K562 (cell line): ENCODE measurements around the gene LTBP4. TPM values are rescaled to one million over a fixed set of nuclear protein-coding genes. Genes with fewer than 3 reads are reported as not detected.

ENCODE experiments used
- BRCA1 ChIP-seq, 2 experiments: fragments of 450-650 bp in 1 of 2; sonication (generic) in 1 of 2; formaldehyde crosslinking in 1 of 2; IDR thresholded peaks; 2 replicates each; pipeline versions ENCODE4 v1.5.0 to v1.6.1; 2017 to 2020; ENCODE audit warnings: mild to moderate bottlenecking in 1 of 2, missing genetic modification reagents in 1 of 2
- BRF2 ChIP-seq: IDR thresholded peaks from 3 replicates; pipeline ENCODE4 v1.6.1; 2011; ENCODE audit warnings: borderline replicate concordance, mild to moderate bottlenecking; ENCODE audit not compliant: insufficient read length, insufficient read depth
- CREB5 ChIP-seq: fragments of 250-450 bp; sonication (Bioruptor Pico); IDR thresholded peaks from 2 replicates; pipeline ENCODE4 v1.5.0; 2020; ENCODE audit warnings: mild to moderate bottlenecking
- FOXJ3 ChIP-seq: sonication (generic); formaldehyde crosslinking; IDR thresholded peaks from 2 replicates; pipeline ENCODE4 v1.4.0; 2020; ENCODE audit warnings: mild to moderate bottlenecking, missing genetic modification reagents
- LARP7 ChIP-seq: fragments of 450-650 bp; IDR thresholded peaks from 2 replicates; pipeline ENCODE4 v1.6.1; 2016
- NKRF ChIP-seq: fragments of 450-650 bp; IDR thresholded peaks from 2 replicates; pipeline ENCODE4 v1.6.1; 2016; ENCODE audit warnings: borderline replicate concordance
- SETDB1 ChIP-seq: IDR thresholded peaks from one replicate; pipeline ENCODE4 v1.6.1; 2012; ENCODE audit warnings: low read length, control low read depth, inconsistent platforms
- ZBTB43 ChIP-seq: sonication (generic); formaldehyde crosslinking; IDR thresholded peaks from 2 replicates; pipeline ENCODE4 v1.8.0; 2023; ENCODE audit warnings: mild to moderate bottlenecking, missing genetic modification reagents
- ZFP30 ChIP-seq: fragments of 250-450 bp; sonication (Bioruptor Pico); IDR thresholded peaks from 2 replicates; pipeline ENCODE4 v1.8.0; 2022; ENCODE audit warnings: moderate library complexity, mild to moderate bottlenecking, inconsistent platforms, borderline replicate concordance
- ZNF212 ChIP-seq: fragments of 450-650 bp; formaldehyde crosslinking; IDR thresholded peaks from 2 replicates; pipeline ENCODE4 v1.4.0; 2020; ENCODE audit warnings: mild to moderate bottlenecking
- ZNF280A ChIP-seq: fragments of 450-650 bp; IDR thresholded peaks from 2 replicates; pipeline ENCODE4 v1.6.1; 2018; ENCODE audit warnings: mild to moderate bottlenecking, low read depth; ENCODE audit not compliant: partially characterized antibody
- ZNF740 ChIP-seq, 3 experiments: fragments of 200-800 bp in 1 of 3; sonication (Bioruptor generic) in 1 of 3; sonication (generic) in 1 of 3; formaldehyde crosslinking in 1 of 3; IDR thresholded peaks; 2 replicates each; pipeline versions ENCODE4 v1.6.1 to v1.8.0; 2016 to 2022; ENCODE audit warnings: mild to moderate bottlenecking in 2 of 3, missing compliant biosample characterization in 2 of 3, missing genetic modification characterization in 2 of 3, missing genetic modification reagents in 1 of 3
- ZSCAN32 ChIP-seq: fragments of 450-650 bp; formaldehyde crosslinking; IDR thresholded peaks from 2 replicates; pipeline ENCODE4 v1.4.0; 2020; ENCODE audit warnings: mild to moderate bottlenecking, moderate library complexity
- polyA plus RNA-seq, 8 experiments: library from polyadenylated mRNA; depleted of rRNA in 4 of 8; stranded (reverse) in 5 of 8; unstranded in 3 of 8; fragments of >200 nt; fragmentation: Nextera tagmentation in 2 of 8; fragmentation: Illumina TruSeq in 1 of 8; extraction: Ambion mirVana in 2 of 8; extraction: Trizol in 1 of 8; gene quantifications; 2 replicates each; pipeline versions ENCODE4 v1.2.1 to v1.2.3, GENCODE V29; 2011 to 2014; ENCODE audit warnings: inconsistent platforms in 1 of 8, missing spikeins in 1 of 8
- total RNA-seq, 7 experiments: library from RNA; depleted of rRNA in 6 of 7; stranded (reverse); fragments of >200 nt in 6 of 7; fragmentation: Illumina TruSeq in 2 of 7; extraction: Trizol in 2 of 7; gene quantifications; 2 replicates each; pipeline versions ENCODE4 v1.2.1 to v1.2.3, GENCODE V29; 2011 to 2021; ENCODE audit warnings: low replicate concordance in 1 of 7

Gene LTBP4
- total and polyA plus RNA-seq, 9 of the 15 experiments (the other 6 are each of a cell fraction or from before 2014, with no cell fraction given) = 0.35 to 160 (median 31.6) TPM

- TF ChIP-seq BRF2 = no peak
- TF ChIP-seq BRCA1 (IDR thresholded peaks at IDR 0.05) = no peak
- TF ChIP-seq BRCA1 (CRISPR knock-in tag; IDR thresholded peaks at IDR 0.05) = no peak
- TF ChIP-seq SETDB1 = no peak
- no peak for TF ChIP-seq ZBTB43 (CRISPR knock-in tag)
- no peak for TF ChIP-seq ZFP30 (CRISPR knock-in tag)
- no peak for TF ChIP-seq ZNF212
- no peak for TF ChIP-seq ZNF740 (CRISPR knock-in tag; IDR thresholded peaks at IDR 0.05)
- no peak for TF ChIP-seq ZNF740 (tag; IDR thresholded peaks at IDR 0.05)
- TF ChIP-seq ZSCAN32 (CRISPR knock-in tag) = no peak
- no peak for TF ChIP-seq FOXJ3 (CRISPR knock-in tag)
- no peak for TF ChIP-seq LARP7
- no peak for TF ChIP-seq ZNF280A
- no peak for TF ChIP-seq CREB5 (CRISPR knock-in tag)
- no peak for TF ChIP-seq NKRF
- TF ChIP-seq, all 486 proteins: peak for 4
Observed at GRCh38 chr19:40599902-40600569, 1.1 kb upstream of the LTBP4 start (continued).
